ENCODE data around the gene KCNH1. TPM values are rescaled to one million over a fixed set of nuclear protein-coding genes. Genes with fewer than 3 reads are reported as not detected.

KCNH1 gene
- polyA plus RNA-seq, 2 donors: 0.06 to 0.08 TPM

DNA sequence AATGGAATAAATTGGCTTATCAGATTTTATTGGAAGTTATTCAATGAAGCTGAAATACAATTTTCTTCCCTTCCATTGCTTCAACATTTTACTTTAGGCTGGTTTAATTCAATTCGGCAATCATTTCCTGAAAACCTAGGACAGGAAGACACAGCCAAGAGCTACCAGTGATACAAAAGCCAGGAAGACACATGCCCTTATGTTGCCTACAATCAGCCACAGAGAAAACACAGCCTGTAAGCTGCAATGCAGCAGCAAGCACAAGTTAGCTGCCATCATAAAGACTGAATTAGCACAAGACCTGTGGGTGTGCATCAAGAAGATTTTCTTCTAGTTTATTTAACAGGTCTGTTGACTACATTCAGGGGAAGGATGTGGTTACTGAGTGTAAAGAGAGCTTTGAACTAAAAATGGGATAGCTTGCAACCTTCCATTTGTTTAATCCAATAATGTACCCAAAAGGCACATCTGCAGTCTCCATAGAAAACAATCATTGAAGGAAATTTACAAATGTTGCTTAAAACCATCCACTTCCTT is 193.8 kb downstream of the KCNH1 start:
- no peaks in the 10 kb centered on the region for H3K36me3 ChIP-seq (ENCODE audit: control insufficient read depth in 2 of 2, insufficient read depth in 2 of 2, low read length in 1 of 2)
- 70 to 74% methylated on average over 1 of the region's 1 CpG for WGBS, 2 donors
- no peaks in the 10 kb centered on the region for H3K4me1 ChIP-seq (ENCODE audit: control insufficient read depth in 2 of 2, insufficient read depth in 2 of 2, low read length in 1 of 2)
- no peak overlapping the region for H3K27ac ChIP-seq (ENCODE audit: low read depth in 2 of 2, low read length in 1 of 2)
- H3K27me3 ChIP-seq (ENCODE audit: control insufficient read depth in 1 of 2, insufficient read depth in 2 of 2, low read length in 2 of 2): no peaks in the 10 kb centered on the region
- H3K4me3 ChIP-seq (ENCODE audit: low read depth in 1 of 2, low read length in 2 of 2): no peak overlapping the region
- H3K9me3 ChIP-seq (ENCODE audit: control insufficient read depth in 2 of 2, insufficient read depth in 1 of 2, low read depth in 1 of 2, low read length in 1 of 2): no peaks in the 10 kb centered on the region

GRCh38 chr1:210938416-210938925 is 195.5 kb downstream of the KCNH1 start:
- Histone ChIP-seq H3K4me3 (ENCODE audit: low read depth in 1 of 2, low read length in 2 of 2) (no peak overlapping the region), H3K9me3 (ENCODE audit: control insufficient read depth in 2 of 2, insufficient read depth in 1 of 2, low read depth in 1 of 2, low read length in 1 of 2) (no peaks in the 10 kb centered on the region), H3K4me1 (ENCODE audit: control insufficient read depth in 2 of 2, insufficient read depth in 2 of 2, low read length in 1 of 2) (no peaks in the 10 kb centered on the region), H3K27ac (ENCODE audit: low read depth in 2 of 2, low read length in 1 of 2) (no peak overlapping the region), H3K36me3 (ENCODE audit: control insufficient read depth in 2 of 2, insufficient read depth in 2 of 2, low read length in 1 of 2) (no peaks in the 10 kb centered on the region), H3K27me3 (ENCODE audit: control insufficient read depth in 1 of 2, insufficient read depth in 2 of 2, low read length in 2 of 2) (no peaks in the 10 kb centered on the region)
- 67 to 78% methylated on average over 3 of the region's 3 CpGs for WGBS, 2 donors

DNA sequence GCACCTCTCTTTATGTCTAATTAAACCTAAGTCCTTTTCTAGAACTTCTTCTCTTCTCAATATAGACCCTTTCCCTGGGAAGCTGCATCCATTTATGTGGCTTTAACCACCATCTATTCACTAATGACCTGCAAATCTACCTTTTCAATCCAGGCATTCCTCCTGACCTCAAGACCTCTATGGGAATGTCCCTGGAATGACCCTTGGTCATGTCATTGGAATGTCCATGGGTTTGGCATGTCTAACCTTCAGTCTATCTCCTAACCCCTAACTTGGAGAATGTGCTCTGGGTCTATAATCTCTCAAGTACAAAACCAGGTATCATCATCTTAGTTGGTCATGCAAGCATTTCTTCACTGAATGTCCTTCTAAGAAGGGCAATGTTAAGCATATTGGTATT is 196.1 kb downstream of the KCNH1 start:
- Histone ChIP-seq H3K36me3 (ENCODE audit: control insufficient read depth in 2 of 2, insufficient read depth in 2 of 2, low read length in 1 of 2) (no peaks in the 10 kb centered on the region), H3K9me3 (ENCODE audit: control insufficient read depth in 2 of 2, insufficient read depth in 1 of 2, low read depth in 1 of 2, low read length in 1 of 2) (no peaks in the 10 kb centered on the region), H3K4me1 (ENCODE audit: control insufficient read depth in 2 of 2, insufficient read depth in 2 of 2, low read length in 1 of 2) (no peaks in the 10 kb centered on the region), H3K4me3 (ENCODE audit: low read depth in 1 of 2, low read length in 2 of 2) (no peak overlapping the region), H3K27me3 (ENCODE audit: control insufficient read depth in 1 of 2, insufficient read depth in 2 of 2, low read length in 2 of 2) (no peaks in the 10 kb centered on the region), H3K27ac (ENCODE audit: low read depth in 2 of 2, low read length in 1 of 2) (no peak overlapping the region)

- no peak overlapping the region for H3K4me3 ChIP-seq (ENCODE audit: low read depth in 1 of 2, low read length in 2 of 2)
- WGBS, 2 donors: 83 to 85% methylated on average over 4 of the region's 4 CpGs
- H3K36me3 ChIP-seq (ENCODE audit: control insufficient read depth in 2 of 2, insufficient read depth in 2 of 2, low read length in 1 of 2): no peaks in the 10 kb centered on the region
- no peaks in the 10 kb centered on the region for H3K4me1 ChIP-seq (ENCODE audit: control insufficient read depth in 2 of 2, insufficient read depth in 2 of 2, low read length in 1 of 2)
- H3K27ac ChIP-seq (ENCODE audit: low read depth in 2 of 2, low read length in 1 of 2): no peak overlapping the region
- H3K27me3 ChIP-seq (ENCODE audit: control insufficient read depth in 1 of 2, insufficient read depth in 2 of 2, low read length in 2 of 2): no peaks in the 10 kb centered on the region
- no peaks in the 10 kb centered on the region for H3K9me3 ChIP-seq (ENCODE audit: control insufficient read depth in 2 of 2, insufficient read depth in 1 of 2, low read depth in 1 of 2, low read length in 1 of 2)
Observed at GRCh38 chr1:210935905-210936304, 198.0 kb downstream of the KCNH1 start.

DNA sequence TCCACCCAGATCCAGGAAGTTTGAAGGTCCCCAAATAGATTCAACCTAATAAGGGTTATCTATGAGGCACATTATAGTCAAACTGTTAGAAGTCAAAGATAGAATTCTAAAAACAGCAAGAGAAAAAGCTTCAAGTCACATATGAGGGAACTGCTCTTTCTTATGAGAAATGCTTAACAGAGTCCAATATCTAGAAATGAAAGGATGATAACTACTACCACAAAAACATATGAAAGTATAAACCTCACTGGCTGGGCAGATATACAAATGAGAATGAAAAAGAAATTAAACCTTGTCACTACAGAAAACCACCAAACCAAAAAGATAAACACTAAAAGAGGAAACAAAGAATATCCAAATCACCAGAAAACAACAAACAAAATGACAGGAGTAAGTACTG is 201.8 kb downstream of the KCNH1 start:
- H3K27ac ChIP-seq (ENCODE audit: low read depth in 2 of 2, low read length in 1 of 2): no peak overlapping the region
- H3K36me3 ChIP-seq (ENCODE audit: control insufficient read depth in 2 of 2, insufficient read depth in 2 of 2, low read length in 1 of 2): no peaks in the 10 kb centered on the region
- H3K4me3 ChIP-seq (ENCODE audit: low read depth in 1 of 2, low read length in 2 of 2): no peak overlapping the region
- no peaks in the 10 kb centered on the region for H3K4me1 ChIP-seq (ENCODE audit: control insufficient read depth in 2 of 2, insufficient read depth in 2 of 2, low read length in 1 of 2)
- no peaks in the 10 kb centered on the region for H3K27me3 ChIP-seq (ENCODE audit: control insufficient read depth in 1 of 2, insufficient read depth in 2 of 2, low read length in 2 of 2)
- H3K9me3 ChIP-seq (ENCODE audit: control insufficient read depth in 2 of 2, insufficient read depth in 1 of 2, low read depth in 1 of 2, low read length in 1 of 2): no peaks in the 10 kb centered on the region

DNA sequence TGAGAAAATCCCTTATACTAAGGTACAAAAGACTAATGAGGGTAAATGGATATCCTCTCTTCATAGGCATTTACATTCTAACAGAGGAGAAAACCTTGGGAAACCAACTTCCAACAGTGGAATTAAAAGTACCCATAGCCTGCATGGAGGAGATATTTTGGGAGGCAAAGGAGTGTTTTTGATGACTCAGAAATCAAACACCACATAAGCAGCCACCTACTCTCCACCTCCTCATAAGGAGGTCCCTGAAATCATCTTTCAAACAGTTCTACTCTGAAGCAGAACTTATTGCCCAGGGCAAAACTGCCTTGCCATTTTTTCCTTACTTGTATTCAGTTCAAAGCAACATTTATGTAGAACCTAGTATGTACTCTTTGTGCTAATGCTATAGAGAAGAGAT is 211.3 kb downstream of the KCNH1 start:
- Histone ChIP-seq H3K4me1 (ENCODE audit: control insufficient read depth in 2 of 2, insufficient read depth in 2 of 2, low read length in 1 of 2) (no peaks in the 10 kb centered on the region), H3K9me3 (ENCODE audit: control insufficient read depth in 2 of 2, insufficient read depth in 1 of 2, low read depth in 1 of 2, low read length in 1 of 2) (peaks cover 2 to 4% of the 10 kb centered on the region in 2 donors)

DNA sequence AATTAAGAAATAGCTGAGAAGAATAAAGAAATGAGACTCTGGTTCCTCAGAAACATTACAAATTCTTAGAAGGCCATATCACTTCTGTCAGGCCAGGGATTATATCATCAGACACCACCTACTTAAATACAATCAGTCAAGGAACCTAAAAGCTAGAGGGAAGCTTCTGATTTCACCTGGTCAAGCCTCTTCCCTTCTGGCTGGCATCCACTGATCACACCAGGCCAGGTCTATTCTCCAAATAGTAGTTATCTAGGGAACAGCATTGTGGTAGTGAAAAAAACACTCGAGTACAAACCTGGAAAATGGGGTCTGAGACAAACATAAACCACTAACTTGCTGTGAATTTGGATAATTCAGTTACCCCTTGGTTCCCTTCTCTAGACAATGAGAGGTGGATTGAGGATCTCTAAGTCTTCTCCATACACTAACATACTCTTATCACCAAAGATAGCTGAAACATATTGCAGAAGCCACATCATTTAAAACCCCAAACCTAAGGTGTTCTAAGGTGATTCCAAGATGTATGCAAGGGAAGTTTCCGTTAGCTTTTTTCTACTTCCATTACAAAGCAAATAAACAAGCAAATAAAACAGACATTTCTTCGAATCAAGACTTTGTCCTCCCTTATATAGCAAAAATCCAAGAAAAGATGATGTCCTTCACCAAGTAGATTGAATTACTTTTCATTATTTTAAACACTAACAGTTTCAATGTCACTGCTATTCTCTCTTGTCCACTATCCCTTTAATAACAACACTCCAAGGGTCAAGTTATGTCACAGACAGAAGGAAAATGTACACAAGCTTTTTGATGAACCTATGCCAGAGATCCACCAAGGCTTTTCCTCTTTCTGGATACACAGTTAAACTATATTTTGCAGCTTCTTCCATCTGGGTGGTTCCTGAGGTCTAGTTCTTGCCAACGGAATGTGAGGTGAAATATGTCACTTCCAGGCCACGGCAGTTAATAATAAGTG is 212.9 kb downstream of the KCNH1 start:
- H3K9me3 ChIP-seq (ENCODE audit: control insufficient read depth in 2 of 2, insufficient read depth in 1 of 2, low read depth in 1 of 2, low read length in 1 of 2): peaks cover 2 to 4% of the 10 kb centered on the region in 2 donors
- H3K4me3 ChIP-seq (ENCODE audit: low read depth in 1 of 2, low read length in 2 of 2): no peak overlapping the region
- H3K4me1 ChIP-seq (ENCODE audit: control insufficient read depth in 2 of 2, insufficient read depth in 2 of 2, low read length in 1 of 2): no peaks in the 10 kb centered on the region
- H3K27me3 ChIP-seq (ENCODE audit: control insufficient read depth in 1 of 2, insufficient read depth in 2 of 2, low read length in 2 of 2): no peaks in the 10 kb centered on the region
- WGBS, 2 donors: 78 to 80% methylated on average over 5 of the region's 5 CpGs
- no peaks in the 10 kb centered on the region for H3K36me3 ChIP-seq (ENCODE audit: control insufficient read depth in 2 of 2, insufficient read depth in 2 of 2, low read length in 1 of 2)
- H3K27ac ChIP-seq (ENCODE audit: low read depth in 2 of 2, low read length in 1 of 2): no peak overlapping the region

More for the DNA sequence above, 211.3 kb downstream of the KCNH1 start:
- Histone ChIP-seq H3K27ac (ENCODE audit: low read depth in 2 of 2, low read length in 1 of 2) (no peak overlapping the region), H3K36me3 (ENCODE audit: control insufficient read depth in 2 of 2, insufficient read depth in 2 of 2, low read length in 1 of 2) (no peaks in the 10 kb centered on the region), H3K4me3 (ENCODE audit: low read depth in 1 of 2, low read length in 2 of 2) (no peak overlapping the region), H3K27me3 (ENCODE audit: control insufficient read depth in 1 of 2, insufficient read depth in 2 of 2, low read length in 2 of 2) (no peaks in the 10 kb centered on the region)

- Histone ChIP-seq H3K36me3 (ENCODE audit: control insufficient read depth in 2 of 2, insufficient read depth in 2 of 2, low read length in 1 of 2) (no peaks in the 10 kb centered on the region), H3K4me3 (ENCODE audit: low read depth in 1 of 2, low read length in 2 of 2) (no peak overlapping the region)
Observed at GRCh38 chr1:210920258-210920657, 213.7 kb downstream of the KCNH1 start.

GRCh38 chr1:210918893-210919292 is 215.1 kb downstream of the KCNH1 start:
- 63 to 79% methylated on average over 1 of the region's 1 CpG for WGBS, 2 donors
- no peaks in the 10 kb centered on the region for H3K4me1 ChIP-seq (ENCODE audit: control insufficient read depth in 2 of 2, insufficient read depth in 2 of 2, low read length in 1 of 2)
- H3K4me3 ChIP-seq (ENCODE audit: low read depth in 1 of 2, low read length in 2 of 2): no peak overlapping the region
- H3K27ac ChIP-seq (ENCODE audit: low read depth in 2 of 2, low read length in 1 of 2): no peak overlapping the region
- H3K36me3 ChIP-seq (ENCODE audit: control insufficient read depth in 2 of 2, insufficient read depth in 2 of 2, low read length in 1 of 2): no peaks in the 10 kb centered on the region
- H3K9me3 ChIP-seq (ENCODE audit: control insufficient read depth in 2 of 2, insufficient read depth in 1 of 2, low read depth in 1 of 2, low read length in 1 of 2): no peaks in the 10 kb centered on the region
- H3K27me3 ChIP-seq (ENCODE audit: control insufficient read depth in 1 of 2, insufficient read depth in 2 of 2, low read length in 2 of 2): no peaks in the 10 kb centered on the region

More at GRCh38 chr1:210920258-210920657, 213.7 kb downstream of the KCNH1 start:
- no peaks in the 10 kb centered on the region for H3K4me1 ChIP-seq (ENCODE audit: control insufficient read depth in 2 of 2, insufficient read depth in 2 of 2, low read length in 1 of 2)
- H3K27me3 ChIP-seq (ENCODE audit: control insufficient read depth in 1 of 2, insufficient read depth in 2 of 2, low read length in 2 of 2): no peaks in the 10 kb centered on the region
- peaks cover 0 to 1% of the 10 kb centered on the region in 2 donors for H3K9me3 ChIP-seq (ENCODE audit: control insufficient read depth in 2 of 2, insufficient read depth in 1 of 2, low read depth in 1 of 2, low read length in 1 of 2)
- no peak overlapping the region for H3K27ac ChIP-seq (ENCODE audit: low read depth in 2 of 2, low read length in 1 of 2)
